Calu3 (cell line): ENCODE measurements around the gene SLC22A8. TPM values are rescaled to one million over a fixed set of nuclear protein-coding genes. Genes with fewer than 3 reads are reported as not detected.

Source experiments
- BruUV-seq: library from RNA; stranded (reverse); fragments of 400-500 nt; replicated peaks from 2 replicates; lab custom pipeline; 2021; lab: Mats Ljungman, UMichigan
- CTCF ChIA-PET: fragments of 300-600 bp; sonication (Branson Sonifier 250); formaldehyde crosslinking; loops from one replicate; lab custom pipeline; 2022; ENCODE audit warnings: antibody characterized with exemption; lab: Charles Lee
- DNase-seq: peaks from one replicate; pipeline ENCODE4 v3.0.0; 2022
- H3K27ac Mint-ChIP-seq: one replicate; pipeline ENCODE4 v1.8.0; 2022; ENCODE audit warnings: mixed read lengths; ENCODE audit not compliant: unreplicated experiment
- H3K27me3 Mint-ChIP-seq: one replicate; pipeline ENCODE4 v1.8.0; 2022; ENCODE audit warnings: mixed read lengths; ENCODE audit not compliant: unreplicated experiment
- H3K36me3 Mint-ChIP-seq: one replicate; pipeline ENCODE4 v1.8.0; 2022; ENCODE audit warnings: mild to moderate bottlenecking, moderate library complexity, mixed read lengths; ENCODE audit not compliant: insufficient read depth, unreplicated experiment
- H3K4me1 Mint-ChIP-seq: one replicate; pipeline ENCODE4 v1.8.0; 2022; ENCODE audit warnings: mild to moderate bottlenecking, low read depth, mixed read lengths; ENCODE audit not compliant: unreplicated experiment
- H3K4me3 Mint-ChIP-seq: one replicate; pipeline ENCODE4 v1.8.0; 2022; ENCODE audit warnings: mild to moderate bottlenecking, low read depth, moderate library complexity, mixed read lengths; ENCODE audit not compliant: unreplicated experiment
- H3K9me3 Mint-ChIP-seq: one replicate; pipeline ENCODE4 v1.8.0; 2022; ENCODE audit warnings: low read depth, mixed read lengths; ENCODE audit not compliant: unreplicated experiment
- intact Hi-C: fragments of 100-400 bp; cut with micrococcal nuclease; formaldehyde crosslinking; loops from one replicate; pipeline ENCODE4 v1.10.0; 2022; ENCODE audit not compliant: unreplicated experiment
- total RNA-seq: library from RNA; stranded (reverse); gene quantifications from 2 replicates; pipeline ENCODE4 v1.2.3, GENCODE V29; 2022
- TF ChIP-seq, protein P1 (sequence below): fragments of 200-600 bp; IDR thresholded peaks from one replicate; pipeline ENCODE4 v1.8.0; 2022; ENCODE audit warnings: antibody characterized with exemption; ENCODE audit not compliant: unreplicated experiment

The SLC22A8 gene
- total RNA-seq, 1 experiment from 2014 or later = not detected

GRCh38 chr11:62981743-62982142, 33.9 kb downstream of the SLC22A8 start:
- DNase-seq = no peak
- H3K36me3 Mint-ChIP-seq = no peaks in the 10 kb centered on the region
- CTCF ChIA-PET = no interaction called here
- no peaks in the 10 kb centered on the region for H3K9me3 Mint-ChIP-seq
- no TSS peak for BruUV-seq
- H3K4me1 Mint-ChIP-seq = no peaks in the 10 kb centered on the region
- no peak overlapping the region for H3K4me3 Mint-ChIP-seq
- TF ChIP-seq, protein P1, sequence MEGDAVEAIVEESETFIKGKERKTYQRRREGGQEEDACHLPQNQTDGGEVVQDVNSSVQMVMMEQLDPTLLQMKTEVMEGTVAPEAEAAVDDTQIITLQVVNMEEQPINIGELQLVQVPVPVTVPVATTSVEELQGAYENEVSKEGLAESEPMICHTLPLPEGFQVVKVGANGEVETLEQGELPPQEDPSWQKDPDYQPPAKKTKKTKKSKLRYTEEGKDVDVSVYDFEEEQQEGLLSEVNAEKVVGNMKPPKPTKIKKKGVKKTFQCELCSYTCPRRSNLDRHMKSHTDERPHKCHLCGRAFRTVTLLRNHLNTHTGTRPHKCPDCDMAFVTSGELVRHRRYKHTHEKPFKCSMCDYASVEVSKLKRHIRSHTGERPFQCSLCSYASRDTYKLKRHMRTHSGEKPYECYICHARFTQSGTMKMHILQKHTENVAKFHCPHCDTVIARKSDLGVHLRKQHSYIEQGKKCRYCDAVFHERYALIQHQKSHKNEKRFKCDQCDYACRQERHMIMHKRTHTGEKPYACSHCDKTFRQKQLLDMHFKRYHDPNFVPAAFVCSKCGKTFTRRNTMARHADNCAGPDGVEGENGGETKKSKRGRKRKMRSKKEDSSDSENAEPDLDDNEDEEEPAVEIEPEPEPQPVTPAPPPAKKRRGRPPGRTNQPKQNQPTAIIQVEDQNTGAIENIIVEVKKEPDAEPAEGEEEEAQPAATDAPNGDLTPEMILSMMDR = no peak
- H3K27ac Mint-ChIP-seq = no peak overlapping the region
- intact Hi-C loops = no loop called here
- H3K27me3 Mint-ChIP-seq = peaks cover 98% of the 10 kb centered on the region

DNA sequence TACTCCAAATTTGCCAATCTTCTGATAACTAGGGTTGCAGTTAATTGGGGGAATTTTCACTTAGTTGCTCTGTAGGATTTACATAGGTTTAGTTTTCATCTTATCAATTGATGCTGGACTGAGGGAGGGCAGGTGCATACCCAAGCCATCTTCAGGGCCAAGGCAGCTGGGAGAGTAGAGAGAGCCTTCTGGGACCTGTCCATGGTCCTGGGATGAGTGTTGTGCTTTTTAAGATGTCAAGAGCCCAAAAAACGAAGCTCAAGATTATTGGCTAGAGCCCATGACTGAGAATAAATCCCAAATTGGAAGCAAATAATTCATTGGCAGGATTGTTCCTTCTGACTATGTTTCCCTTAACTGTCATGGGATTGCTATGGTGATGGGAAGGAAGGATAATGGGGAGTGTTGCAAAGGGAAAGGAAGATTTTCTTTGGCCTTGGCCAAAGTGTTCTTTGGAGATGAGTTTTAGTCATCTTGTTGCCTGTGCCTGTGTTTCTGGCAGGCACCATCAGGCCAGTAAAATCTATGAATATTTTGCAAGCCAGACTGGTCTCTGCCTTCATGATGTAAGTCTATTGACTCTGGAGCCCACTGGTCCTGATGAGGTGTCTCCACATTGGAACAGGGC, 35.4 kb downstream of the SLC22A8 start:
- CTCF ChIA-PET = interaction anchor here (0.5 to 0.6 kb wide), 2 partner anchors 28 to 119 kb away, joined by 3 read pairs; no protein-coding TSS in a partner anchor
- intact Hi-C loops = no loop called here
- BruUV-seq = no TSS peak
- TF ChIP-seq, protein P1 = no peak
- Mint-ChIP-seq H3K4me1 (no peaks in the 10 kb centered on the region), H3K27ac (no peak overlapping the region), H3K9me3 (no peaks in the 10 kb centered on the region), H3K4me3 (no peak overlapping the region), H3K27me3 (peaks cover 92% of the 10 kb centered on the region), H3K36me3 (no peaks in the 10 kb centered on the region)
- DNase-seq = no peak

GRCh38 chr11:62976109-62976508, 39.5 kb downstream of the SLC22A8 start:
- Mint-ChIP-seq H3K27ac (no peak overlapping the region), H3K4me3 (no peak overlapping the region), H3K27me3 (peaks cover 91% of the 10 kb centered on the region), H3K36me3 (no peaks in the 10 kb centered on the region), H3K4me1 (no peaks in the 10 kb centered on the region), H3K9me3 (no peaks in the 10 kb centered on the region)
- no peak for DNase-seq
- CTCF ChIA-PET = interaction anchor here (0.6 to 2.9 kb wide), 5 partner anchors 15 to 70 kb away, joined by 3 to 27 read pairs (median 4); no protein-coding TSS in a partner anchor
- TF ChIP-seq, protein P1 = no peak
- no TSS peak for BruUV-seq
- intact Hi-C loops = no loop called here

GRCh38 chr11:62974848-62975522, 40.7 kb downstream of the SLC22A8 start:
- Mint-ChIP-seq H3K4me3 (no peak overlapping the region), H3K9me3 (no peaks in the 10 kb centered on the region), H3K36me3 (no peaks in the 10 kb centered on the region), H3K4me1 (no peaks in the 10 kb centered on the region), H3K27me3 (peaks cover 87% of the 10 kb centered on the region), H3K27ac (no peak overlapping the region)
- intact Hi-C loops = loop anchor here (1.0 kb wide), 1 partner anchor 66 kb away; no protein-coding TSS in a partner anchor
- BruUV-seq = no TSS peak
- CTCF ChIA-PET = interaction anchor here (0.7 to 2.9 kb wide), 10 partner anchors 12 to 69 kb away, joined by 3 to 27 read pairs (median 4); no protein-coding TSS in a partner anchor
- TF ChIP-seq, protein P1 = peak; percentile 48
- DNase-seq = peak; percentile 66
